ENCODE results near the gene SGMS1. TPM values are rescaled to one million over a fixed set of nuclear protein-coding genes. Genes with fewer than 3 reads are reported as not detected.

Gene SGMS1
- total RNA-seq, 1 experiment from 2014 or later: 20.4 TPM

GRCh38 chr10:50528206-50528605, 95.5 kb downstream of the SGMS1 start:
- Histone ChIP-seq H3K4ac (ENCODE audit: low read depth, low read length) (no peak overlapping the region), H3K14ac (ENCODE audit: insufficient read depth, low read length) (no peak overlapping the region), H3K18ac (ENCODE audit: insufficient read length, low read depth, low read length) (no peak overlapping the region), H2BK15ac (ENCODE audit: low read depth, low read length) (no peak overlapping the region), H3K23me2 (ENCODE audit: insufficient read length, low read depth, low read length, poor library complexity, severe bottlenecking) (no peaks in the 10 kb centered on the region), H3K56ac (ENCODE audit: insufficient read length, low read depth, low read length) (no peak overlapping the region), H2BK120ac (ENCODE audit: low read depth, low read length, poor library complexity, severe bottlenecking) (no peak overlapping the region), H4K91ac (ENCODE audit: insufficient read length, low read depth, low read length) (no peak overlapping the region), H2AFZ (ENCODE audit: low read length) (no peak overlapping the region), H3K23ac (ENCODE audit: insufficient read length, low read depth, low read length) (no peak overlapping the region), H3K27me3 (ENCODE audit: insufficient read depth, low read length) (no peaks in the 10 kb centered on the region), H3T11ph (ENCODE audit: low read length) (no peak overlapping the region), H3K27ac (ENCODE audit: insufficient read length, low read depth, low read length) (no peak overlapping the region), H3K9ac (ENCODE audit: extremely low read depth, insufficient read length, low read length) (no peak overlapping the region), H3K4me1 (ENCODE audit: insufficient read depth, low read length) (peaks cover 3% of the 10 kb centered on the region; the same call in 1 of the 2 replicates), H3K79me2 (ENCODE audit: insufficient read depth, low read length) (no peaks in the 10 kb centered on the region), H4K8ac (replicated peaks; ENCODE audit: insufficient read length, low read depth, low read length) (no peak overlapping the region), H3K79me1 (ENCODE audit: insufficient read depth, low read depth, low read length, poor library complexity, severe bottlenecking) (no peaks in the 10 kb centered on the region), H2BK20ac (ENCODE audit: low read depth, low read length, poor library complexity, severe bottlenecking) (no peak overlapping the region), H3K4me2 (ENCODE audit: insufficient read depth, insufficient read length, low read length) (no peak overlapping the region), H4K5ac (ENCODE audit: insufficient read length, low read depth, low read length) (no peak overlapping the region), H2AK5ac (ENCODE audit: insufficient read length, low read length) (no peak overlapping the region), H2BK12ac (ENCODE audit: insufficient read length, low read depth, low read length) (no peak overlapping the region), H4K20me1 (ENCODE audit: control insufficient read depth, insufficient read depth, insufficient read length) (no peaks in the 10 kb centered on the region), H3K9me3 (ENCODE audit: control insufficient read depth, low read depth, low read length) (no peaks in the 10 kb centered on the region), H2BK5ac (ENCODE audit: insufficient read length, low read length) (no peak overlapping the region)
- no CpG with 5 or more reads among the region's 2 CpGs for WGBS (ENCODE audit: extremely low coverage, insufficient read length, low lambda C conversion rate)
- TF ChIP-seq, protein P1, sequence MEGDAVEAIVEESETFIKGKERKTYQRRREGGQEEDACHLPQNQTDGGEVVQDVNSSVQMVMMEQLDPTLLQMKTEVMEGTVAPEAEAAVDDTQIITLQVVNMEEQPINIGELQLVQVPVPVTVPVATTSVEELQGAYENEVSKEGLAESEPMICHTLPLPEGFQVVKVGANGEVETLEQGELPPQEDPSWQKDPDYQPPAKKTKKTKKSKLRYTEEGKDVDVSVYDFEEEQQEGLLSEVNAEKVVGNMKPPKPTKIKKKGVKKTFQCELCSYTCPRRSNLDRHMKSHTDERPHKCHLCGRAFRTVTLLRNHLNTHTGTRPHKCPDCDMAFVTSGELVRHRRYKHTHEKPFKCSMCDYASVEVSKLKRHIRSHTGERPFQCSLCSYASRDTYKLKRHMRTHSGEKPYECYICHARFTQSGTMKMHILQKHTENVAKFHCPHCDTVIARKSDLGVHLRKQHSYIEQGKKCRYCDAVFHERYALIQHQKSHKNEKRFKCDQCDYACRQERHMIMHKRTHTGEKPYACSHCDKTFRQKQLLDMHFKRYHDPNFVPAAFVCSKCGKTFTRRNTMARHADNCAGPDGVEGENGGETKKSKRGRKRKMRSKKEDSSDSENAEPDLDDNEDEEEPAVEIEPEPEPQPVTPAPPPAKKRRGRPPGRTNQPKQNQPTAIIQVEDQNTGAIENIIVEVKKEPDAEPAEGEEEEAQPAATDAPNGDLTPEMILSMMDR (conservative IDR thresholded peaks at IDR 0.05): no peak
- no peaks in the 10 kb centered on the region for H3K36me3 Mint-ChIP-seq (ENCODE audit: insufficient read depth in 1 of 3, low read depth in 3 of 3)
- no peaks in the 10 kb centered on the region for H3K27me3 Mint-ChIP-seq (ENCODE audit: low read depth)
- H3K9me3 Mint-ChIP-seq: no peaks in the 10 kb centered on the region
- H3K27ac Mint-ChIP-seq: peak overlapping the region in 1 of 3 experiments; percentile 23; a peak in 1 of 7 replicates
- no peak overlapping the region for H3K4me3 Mint-ChIP-seq
- DNase-seq: no peak
- peaks cover 33 to 34% of the 10 kb centered on the region in 2 experiments for H3K4me1 Mint-ChIP-seq
